HEK293 (cell line): ENCODE measurements around the gene CEP295NL.

Source experiments
- YY2 ChIP-seq: fragments of 450-650 bp; formaldehyde crosslinking; IDR thresholded peaks from 2 replicates; pipeline ENCODE4 v1.5.1; 2016; ENCODE audit warnings: missing biosample characterization, missing genetic modification characterization
- TF ChIP-seq, protein P1 (sequence below): fragments of 450-650 bp; formaldehyde crosslinking; IDR thresholded peaks from 2 replicates; pipeline ENCODE4 v1.5.1; 2016; ENCODE audit warnings: missing biosample characterization, missing genetic modification characterization

DNA sequence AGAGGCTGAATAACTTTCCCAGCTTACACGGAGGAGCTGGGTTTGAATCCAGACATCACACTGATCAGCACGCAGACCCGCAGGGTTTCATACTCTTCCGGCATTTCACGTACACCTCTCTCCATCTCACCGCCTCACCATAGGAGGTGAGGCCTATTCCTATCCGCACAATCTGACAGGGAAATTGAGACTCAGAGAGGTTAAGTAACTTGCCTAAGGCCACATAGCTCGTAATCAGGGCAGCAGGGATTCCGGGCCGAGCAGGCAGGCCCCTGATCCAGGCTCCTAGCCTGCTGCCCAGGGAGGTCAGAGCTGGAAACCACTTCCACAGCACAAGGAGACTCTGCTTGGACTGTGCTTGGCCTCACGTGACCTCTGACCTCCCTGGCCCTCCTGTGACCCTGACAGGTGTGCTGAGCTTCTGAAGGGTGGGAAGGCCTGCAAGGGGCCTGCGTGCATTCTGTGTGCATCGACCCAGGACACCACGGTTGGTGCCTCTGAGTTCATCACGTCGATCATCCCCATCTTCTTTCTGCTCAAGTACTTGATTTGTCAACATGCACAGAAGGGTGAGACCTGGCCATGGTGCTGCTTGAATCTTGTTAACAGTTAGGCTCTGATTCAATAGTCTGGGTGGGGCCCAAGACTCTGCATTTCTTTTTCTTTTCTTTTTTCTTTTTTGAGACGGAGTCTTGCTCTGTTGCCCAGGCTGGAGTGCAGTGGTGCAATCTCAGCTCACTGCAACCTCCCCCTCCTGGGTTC lies 4.7 kb downstream of the CEP295NL start:
- TF ChIP-seq, protein P1, sequence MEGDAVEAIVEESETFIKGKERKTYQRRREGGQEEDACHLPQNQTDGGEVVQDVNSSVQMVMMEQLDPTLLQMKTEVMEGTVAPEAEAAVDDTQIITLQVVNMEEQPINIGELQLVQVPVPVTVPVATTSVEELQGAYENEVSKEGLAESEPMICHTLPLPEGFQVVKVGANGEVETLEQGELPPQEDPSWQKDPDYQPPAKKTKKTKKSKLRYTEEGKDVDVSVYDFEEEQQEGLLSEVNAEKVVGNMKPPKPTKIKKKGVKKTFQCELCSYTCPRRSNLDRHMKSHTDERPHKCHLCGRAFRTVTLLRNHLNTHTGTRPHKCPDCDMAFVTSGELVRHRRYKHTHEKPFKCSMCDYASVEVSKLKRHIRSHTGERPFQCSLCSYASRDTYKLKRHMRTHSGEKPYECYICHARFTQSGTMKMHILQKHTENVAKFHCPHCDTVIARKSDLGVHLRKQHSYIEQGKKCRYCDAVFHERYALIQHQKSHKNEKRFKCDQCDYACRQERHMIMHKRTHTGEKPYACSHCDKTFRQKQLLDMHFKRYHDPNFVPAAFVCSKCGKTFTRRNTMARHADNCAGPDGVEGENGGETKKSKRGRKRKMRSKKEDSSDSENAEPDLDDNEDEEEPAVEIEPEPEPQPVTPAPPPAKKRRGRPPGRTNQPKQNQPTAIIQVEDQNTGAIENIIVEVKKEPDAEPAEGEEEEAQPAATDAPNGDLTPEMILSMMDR (tag by site-specific recombination): no peak
- TF ChIP-seq YY2 (tag by site-specific recombination): no peak
